ENCODE measurements around the gene CRTAP. TPM values are rescaled to one million over a fixed set of nuclear protein-coding genes. Genes with fewer than 3 reads are reported as not detected.

CRTAP gene
- total and polyA plus RNA-seq, 2 experiments from 2014 or later, result 189 to 261 TPM

GRCh38 chr3:33145901-33146580 lies 32.2 kb downstream of the CRTAP start:
- no peak overlapping the region for H2AFZ ChIP-seq
- H3K4me3 ChIP-seq, result no peak overlapping the region
- no peaks in the 10 kb centered on the region for H3K9me2 ChIP-seq (ENCODE audit: insufficient read depth)
- H3K9ac ChIP-seq, result no peak overlapping the region
- DNase-seq, result no peak
- H3K9me3 ChIP-seq (ENCODE audit: low read depth), result no peaks in the 10 kb centered on the region
- no peaks in the 10 kb centered on the region for H4K20me1 ChIP-seq (ENCODE audit: insufficient read depth)
- H3K36me3 ChIP-seq (ENCODE audit: low read depth), result no peaks in the 10 kb centered on the region
- H3K27me3 ChIP-seq (replicated peaks; ENCODE audit: insufficient read depth), result no peaks in the 10 kb centered on the region
- H3F3A ChIP-seq (ENCODE audit: insufficient read depth), result no peaks in the 10 kb centered on the region
- in situ Hi-C loops (cut with MboI), result loop anchor here (25.0 kb wide), 1 partner anchor 641 kb away; the partner anchor contains the start of gene PDCD6IP
- H3K4me2 ChIP-seq (ENCODE audit: unreplicated experiment), result no peak overlapping the region
- no peaks in the 10 kb centered on the region for H3K4me1 ChIP-seq (ENCODE audit: insufficient read depth)
- TF ChIP-seq EZH2 (IDR thresholded peaks at IDR 0.05; ENCODE audit: insufficient read depth, poor library complexity, severe bottlenecking) (no peak), EZH2phosphoT487 (IDR thresholded peaks at IDR 0.05; ENCODE audit: insufficient read depth, low read depth) (no peak)
- H3K79me2 ChIP-seq (ENCODE audit: insufficient read depth), result no peaks in the 10 kb centered on the region
- WGBS, 2 experiments (ENCODE audit: low coverage in 1 of 2, low lambda C conversion rate in 2 of 2, missing lambda C conversion rate in 2 of 2), result 80% methylated on average over 9 of the region's 9 CpGs
- H3K27ac ChIP-seq, result no peak overlapping the region

- Histone ChIP-seq H2AFZ (no peak overlapping the region), H3K9me3 (ENCODE audit: low read depth) (no peaks in the 10 kb centered on the region), H3K27ac (no peak overlapping the region), H3K4me2 (ENCODE audit: unreplicated experiment) (no peak overlapping the region), H3K27me3 (replicated peaks; ENCODE audit: insufficient read depth) (no peaks in the 10 kb centered on the region), H3K4me3 (no peak overlapping the region), H3K79me2 (ENCODE audit: insufficient read depth) (no peaks in the 10 kb centered on the region), H3K9ac (no peak overlapping the region), H4K20me1 (ENCODE audit: insufficient read depth) (no peaks in the 10 kb centered on the region), H3K9me2 (ENCODE audit: insufficient read depth) (no peaks in the 10 kb centered on the region), H3K4me1 (ENCODE audit: insufficient read depth) (no peaks in the 10 kb centered on the region), H3F3A (ENCODE audit: insufficient read depth) (no peaks in the 10 kb centered on the region), H3K36me3 (ENCODE audit: low read depth) (no peaks in the 10 kb centered on the region)
- TF ChIP-seq EZH2 (IDR thresholded peaks at IDR 0.05; ENCODE audit: insufficient read depth, poor library complexity, severe bottlenecking) (no peak), EZH2phosphoT487 (IDR thresholded peaks at IDR 0.05; ENCODE audit: insufficient read depth, low read depth) (no peak)
- DNase-seq, result peak; percentile 32
- WGBS, 2 experiments (ENCODE audit: low coverage in 1 of 2, low lambda C conversion rate in 2 of 2, missing lambda C conversion rate in 2 of 2), result 48 to 56% methylated on average over 8 of the region's 8 CpGs
- in situ Hi-C loops (cut with MboI), result loop anchor here (25.0 kb wide), 1 partner anchor 640 kb away; the partner anchor contains the start of gene PDCD6IP
Observed at GRCh38 chr3:33146791-33147445, 33.1 kb downstream of the CRTAP start.

GRCh38 chr3:33149342-33149741 lies 35.5 kb downstream of the CRTAP start:
- in situ Hi-C loops (cut with MboI), result loop anchor here (25.0 kb wide), 1 partner anchor 638 kb away; the partner anchor contains the start of gene PDCD6IP

GRCh38 chr3:33152363-33153360 lies 38.8 kb downstream of the CRTAP start:
- 80 to 84% methylated on average over 19 of the region's 19 CpGs for WGBS, 2 experiments (ENCODE audit: low coverage in 1 of 2, low lambda C conversion rate in 2 of 2, missing lambda C conversion rate in 2 of 2)
- H3K4me3 ChIP-seq, result no peak overlapping the region
- H3K79me2 ChIP-seq (ENCODE audit: insufficient read depth), result no peaks in the 10 kb centered on the region
- DNase-seq, result peak; percentile 17
- H3K9me3 ChIP-seq (ENCODE audit: low read depth), result no peaks in the 10 kb centered on the region
- H4K20me1 ChIP-seq (ENCODE audit: insufficient read depth), result no peaks in the 10 kb centered on the region
- H3K4me2 ChIP-seq (ENCODE audit: unreplicated experiment), result no peak overlapping the region
- H3K4me1 ChIP-seq (ENCODE audit: insufficient read depth), result no peaks in the 10 kb centered on the region
- no peak overlapping the region for H3K9ac ChIP-seq
- H3K27me3 ChIP-seq (replicated peaks; ENCODE audit: insufficient read depth), result no peaks in the 10 kb centered on the region
- TF ChIP-seq EZH2phosphoT487 (IDR thresholded peaks at IDR 0.05; ENCODE audit: insufficient read depth, low read depth), result no peak
- TF ChIP-seq EZH2 (IDR thresholded peaks at IDR 0.05; ENCODE audit: insufficient read depth, poor library complexity, severe bottlenecking), result no peak
- H3K9me2 ChIP-seq (ENCODE audit: insufficient read depth), result no peaks in the 10 kb centered on the region
- no peak overlapping the region for H2AFZ ChIP-seq
- in situ Hi-C loops (cut with MboI), result no loop called here
- H3F3A ChIP-seq (ENCODE audit: insufficient read depth), result no peaks in the 10 kb centered on the region
- H3K27ac ChIP-seq, result no peak overlapping the region
- H3K36me3 ChIP-seq (ENCODE audit: low read depth), result no peaks in the 10 kb centered on the region

More at GRCh38 chr3:33149342-33149741, 35.5 kb downstream of the CRTAP start:
- no peak for TF ChIP-seq EZH2phosphoT487 (IDR thresholded peaks at IDR 0.05; ENCODE audit: insufficient read depth, low read depth)
- no peak for TF ChIP-seq EZH2 (IDR thresholded peaks at IDR 0.05; ENCODE audit: insufficient read depth, poor library complexity, severe bottlenecking)
- Histone ChIP-seq H3F3A (ENCODE audit: insufficient read depth) (no peaks in the 10 kb centered on the region), H3K36me3 (ENCODE audit: low read depth) (no peaks in the 10 kb centered on the region), H4K20me1 (ENCODE audit: insufficient read depth) (no peaks in the 10 kb centered on the region), H2AFZ (no peak overlapping the region), H3K9ac (no peak overlapping the region), H3K9me3 (ENCODE audit: low read depth) (no peaks in the 10 kb centered on the region), H3K9me2 (ENCODE audit: insufficient read depth) (no peaks in the 10 kb centered on the region), H3K27ac (no peak overlapping the region), H3K4me2 (ENCODE audit: unreplicated experiment) (no peak overlapping the region), H3K4me3 (no peak overlapping the region), H3K79me2 (ENCODE audit: insufficient read depth) (no peaks in the 10 kb centered on the region), H3K4me1 (ENCODE audit: insufficient read depth) (no peaks in the 10 kb centered on the region), H3K27me3 (replicated peaks; ENCODE audit: insufficient read depth) (no peaks in the 10 kb centered on the region)
- no peak for DNase-seq
- whole genome bisulfite sequencing, 2 experiments (ENCODE audit: low coverage in 1 of 2, low lambda C conversion rate in 2 of 2, missing lambda C conversion rate in 2 of 2), result 80 to 84% methylated on average over 5 to 6 of the region's 6 CpGs
